PC-3 (cell line): ENCODE data around the gene TBPL2. TPM values are rescaled to one million over a fixed set of nuclear protein-coding genes. Genes with fewer than 3 reads are reported as not detected.

ENCODE experiments used
- ATAC-seq: fragments of 200-7000 bp; cut with Tn5 transposase; 2 replicates; pipeline ENCODE4 v1.9.1; 2020; ENCODE audit warnings: mild to moderate bottlenecking, moderate library complexity
- BruUV-seq: library from RNA; stranded (reverse); fragments of 400-500 nt; replicated peaks from 2 replicates; lab custom pipeline; 2021; lab: Mats Ljungman, UMichigan
- CTCF ChIA-PET: fragments of 300-600 bp; sonication (Branson Sonifier 250); formaldehyde crosslinking; loops from one replicate; lab custom pipeline; 2022; ENCODE audit warnings: antibody characterized with exemption; lab: Charles Lee
- POLR2A ChIA-PET: fragments of 300-600 bp; sonication (Branson Sonifier 250); formaldehyde crosslinking; loops from one replicate; lab custom pipeline; 2022; ENCODE audit warnings: antibody characterized with exemption; ENCODE audit not compliant: unreplicated experiment; lab: Charles Lee
- DNase-seq: peaks from one replicate; pipeline ENCODE4 v3.0.0-alpha.2; 2015
- H2AFZ ChIP-seq: fragments of 300-600 bp; sonication (generic); 2 replicates; pipeline ENCODE4 v1.6.0; 2016; ENCODE audit warnings: antibody characterized with exemption, low read length
- H3F3A ChIP-seq: fragments of 300-600 bp; sonication (generic); one replicate; pipeline ENCODE4 v1.6.0; 2017; ENCODE audit warnings: antibody characterized with exemption, low read length, control low read depth, mild to moderate bottlenecking; ENCODE audit not compliant: unreplicated experiment
- H3K27ac ChIP-seq: fragments of 300-600 bp; sonication (generic); 2 replicates; pipeline ENCODE4 v1.5.1; 2016; ENCODE audit warnings: mild to moderate bottlenecking, low read length
- H3K27me3 ChIP-seq: fragments of 300-600 bp; sonication (generic); 2 replicates; pipeline ENCODE4 v1.6.1; 2016; ENCODE audit warnings: low read length, mixed read lengths
- H3K36me3 ChIP-seq: fragments of 300-600 bp; sonication (generic); 2 replicates; pipeline ENCODE4 v1.6.1; 2016; ENCODE audit warnings: low read depth, mixed run types, low read length, mixed read lengths
- H3K4me1 ChIP-seq: fragments of 300-600 bp; sonication (generic); 2 replicates; pipeline ENCODE4 v1.5.1; 2016; ENCODE audit warnings: low read length; ENCODE audit not compliant: insufficient read depth
- H3K4me2 ChIP-seq: fragments of 300-600 bp; sonication (generic); 2 replicates; pipeline ENCODE4 v1.6.0; 2016; ENCODE audit warnings: low read length
- H3K4me3 ChIP-seq: fragments of 300-600 bp; sonication (generic); 2 replicates; pipeline ENCODE4 v1.5.1; 2016; ENCODE audit warnings: mild to moderate bottlenecking, low read length, mixed read lengths
- H3K79me2 ChIP-seq: fragments of 300-600 bp; sonication (generic); 2 replicates; pipeline ENCODE4 v1.6.1; 2017; ENCODE audit warnings: low read length, mixed read lengths
- H3K9ac ChIP-seq: fragments of 300-600 bp; sonication (generic); 2 replicates; pipeline ENCODE4 v1.6.0; 2016; ENCODE audit warnings: mild to moderate bottlenecking, low read length
- H3K9me2 ChIP-seq: fragments of 300-600 bp; sonication (generic); replicated peaks from 2 replicates; pipeline ENCODE4 v1.6.1; 2016; ENCODE audit warnings: mixed run types, low read length, mixed read lengths
- H3K9me3 ChIP-seq: fragments of 300-600 bp; sonication (generic); 2 replicates; pipeline ENCODE4 v1.6.1; 2016; ENCODE audit warnings: low read length, mixed read lengths
- H4K20me1 ChIP-seq: fragments of 300-600 bp; sonication (generic); 2 replicates; pipeline ENCODE4 v1.6.1; 2016; ENCODE audit warnings: low read length, mixed read lengths
- CTCF ChIP-seq: fragments of 300-600 bp; sonication (generic); conservative IDR thresholded peaks from 2 replicates; pipeline ENCODE4 v1.5.1; 2017; ENCODE audit warnings: antibody characterized with exemption, low read depth, mild to moderate bottlenecking, low read length
- EZH2 ChIP-seq: fragments of 300-600 bp; sonication (generic); IDR thresholded peaks from one replicate; pipeline ENCODE4 v1.6.1; 2017; ENCODE audit warnings: antibody characterized with exemption, mild to moderate bottlenecking, low read length; ENCODE audit not compliant: unreplicated experiment
- EZH2phosphoT487 ChIP-seq: fragments of 300-600 bp; sonication (generic); IDR thresholded peaks from 2 replicates; pipeline ENCODE4 v1.6.1; 2018; ENCODE audit warnings: mild to moderate bottlenecking, antibody characterized with exemption, low read length, borderline replicate concordance
- intact Hi-C: fragments of 100-400 bp; cut with micrococcal nuclease; formaldehyde crosslinking; loops from 2 replicates; pipeline ENCODE4 v1.9.0; 2023
- total RNA-seq: library from RNA; depleted of rRNA; stranded (reverse); fragments of >200 nt; gene quantifications from 2 replicates; pipeline ENCODE4 v1.2.3, GENCODE V29; 2014; rRNA removed

TBPL2 gene
- total RNA-seq, 1 experiment from 2014 or later: not detected

- Histone ChIP-seq H3K4me2 (peak overlapping the region; percentile 63), H2AFZ (peak overlapping the region; percentile 11; the same call in 1 of the 2 replicates), H3K27ac (peak overlapping the region; percentile 81), H3K79me2 (no peaks in the 10 kb centered on the region), H3K9me2 (no peaks in the 10 kb centered on the region), H3K36me3 (peaks cover 19% of the 10 kb centered on the region), H3K4me3 (peak overlapping the region; percentile 5; the same call in 1 of the 2 replicates), H4K20me1 (no peaks in the 10 kb centered on the region), H3K9me3 (no peaks in the 10 kb centered on the region), H3F3A (peaks cover 5% of the 10 kb centered on the region), H3K4me1 (peaks cover 25% of the 10 kb centered on the region), H3K27me3 (no peaks in the 10 kb centered on the region), H3K9ac (peak overlapping the region; percentile 42)
- intact Hi-C loops: loop anchor here (1.0 kb wide), 5 partner anchors 9 to 95 kb away; partner anchors contain the start of gene FBXO34
- ChIA-PET POLR2A (no interaction called here), CTCF (no interaction called here)
- no peak for TF ChIP-seq EZH2phosphoT487
- TF ChIP-seq CTCF: no peak
- TF ChIP-seq EZH2: no peak
- DNase-seq (peak; percentile 96), ATAC-seq (peak; percentile 97)
- no TSS peak for BruUV-seq
These were observed 74.1 kb downstream of the TBPL2 start for GRCh38 chr14:55366271-55366670.

Other genes starting within 250 kb of the TBPL2 start
- gene DLGAP5, start 249.0 kb downstream of the TBPL2 start, total RNA-seq: 94.1 and 97.9 TPM in 2 replicates
- 33.6 and 35.9 TPM in 2 replicates for gene FBXO34, start 169.2 kb downstream of the TBPL2 start, total RNA-seq
- 20.2 and 22.5 TPM in 2 replicates for gene ATG14, start 28.8 kb downstream of the TBPL2 start, total RNA-seq
- 249 and 251 TPM in 2 replicates for gene KTN1, start 139.6 kb upstream of the TBPL2 start, total RNA-seq